GM19035 (cell line): ENCODE results near the gene PPM1D.
"Not testable (repeated sequence)": the region's sequence is repeated elsewhere in the genome, so short reads cannot be mapped to it uniquely, and the experiment has no call there.

ENCODE experiments used
- ATAC-seq: cut with Tn5 transposase; IDR thresholded peaks from one replicate; pipeline ENCODE4 v1.9.1; 2021; ENCODE audit not compliant: unreplicated experiment

PPM1D gene

DNA sequence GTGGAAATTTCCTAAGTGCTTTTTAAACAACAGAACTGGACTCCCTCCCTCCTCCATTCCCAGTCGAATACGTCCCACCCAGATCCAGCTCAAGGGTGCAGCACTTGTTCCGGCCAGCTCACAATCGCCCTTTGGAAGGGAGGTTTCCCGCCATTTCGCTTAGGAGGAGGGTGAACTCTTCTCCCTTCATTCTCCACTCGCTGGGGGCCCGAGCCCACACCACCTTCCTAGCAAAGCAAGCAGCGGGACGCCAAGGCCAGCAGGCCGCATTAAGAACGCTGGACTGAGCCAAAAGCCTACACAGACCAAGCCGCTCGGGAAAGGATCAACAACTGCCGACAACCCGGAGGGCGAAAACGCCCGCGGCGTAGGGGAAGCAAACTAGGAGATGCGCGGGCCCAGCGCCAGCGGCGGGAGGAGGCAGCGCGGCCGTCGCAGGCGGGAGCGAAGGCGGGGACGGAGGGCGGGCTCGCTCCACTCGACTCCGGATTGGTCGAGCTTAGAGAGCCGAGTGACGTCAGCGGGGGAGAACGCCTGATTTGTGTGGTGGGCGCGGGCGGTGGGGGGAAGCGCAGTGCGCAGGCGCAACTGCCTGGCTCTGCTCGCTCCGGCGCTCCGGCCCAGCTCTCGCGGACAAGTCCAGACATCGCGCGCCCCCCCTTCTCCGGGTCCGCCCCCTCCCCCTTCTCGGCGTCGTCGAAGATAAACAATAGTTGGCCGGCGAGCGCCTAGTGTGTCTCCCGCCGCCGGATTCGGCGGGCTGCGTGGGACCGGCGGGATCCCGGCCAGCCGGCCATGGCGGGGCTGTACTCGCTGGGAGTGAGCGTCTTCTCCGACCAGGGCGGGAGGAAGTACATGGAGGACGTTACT, at the start of gene PPM1D:
TSS of gene PPM1D (plus strand) at position 574 of the 870 bp plus-strand sequence. CDS start at position 796, 222 bp downstream.
- ATAC-seq: peak; percentile 89

DNA sequence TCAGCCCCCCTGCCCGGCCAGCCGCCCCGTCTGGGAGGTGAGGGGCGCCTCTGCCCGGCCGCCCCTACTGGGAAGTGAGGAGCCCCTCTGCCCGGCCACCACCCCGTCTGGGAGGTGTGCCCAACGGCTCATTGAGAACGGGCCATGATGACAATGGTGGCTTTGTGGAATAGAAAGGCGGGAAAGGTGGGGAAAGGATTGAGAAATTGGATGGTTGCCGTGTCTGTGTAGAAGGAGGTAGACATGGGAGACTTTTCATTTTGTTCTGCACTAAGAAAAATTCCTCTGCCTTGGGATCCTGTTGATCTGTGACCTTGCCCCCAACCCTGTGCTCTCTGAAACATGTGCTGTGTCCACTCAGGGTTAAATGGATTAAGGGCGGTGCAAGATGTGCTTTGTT, 47.7 kb upstream of the PPM1D start:
- not testable (repeated sequence) for ATAC-seq

DNA sequence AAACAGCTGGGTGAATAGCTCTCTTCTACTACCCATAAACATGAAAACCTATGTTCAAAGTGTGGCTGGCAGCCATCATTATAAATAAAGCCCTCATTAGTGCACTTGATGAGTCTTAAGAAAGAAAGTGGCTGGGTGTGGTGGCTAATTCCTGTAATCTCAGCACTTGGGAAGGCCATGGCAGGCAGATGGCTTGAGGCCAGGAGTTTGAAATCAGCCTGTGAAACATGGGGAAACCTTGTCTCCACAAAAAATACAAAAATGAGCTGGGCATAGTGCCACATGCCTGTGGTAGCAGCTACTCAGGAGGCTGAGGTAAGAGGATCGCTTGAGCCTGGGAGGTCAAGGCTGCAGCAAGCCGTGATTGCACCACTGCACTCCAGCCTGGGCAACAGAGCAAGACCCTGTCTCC, 45.6 kb upstream of the PPM1D start:
- ATAC-seq: no peak

DNA sequence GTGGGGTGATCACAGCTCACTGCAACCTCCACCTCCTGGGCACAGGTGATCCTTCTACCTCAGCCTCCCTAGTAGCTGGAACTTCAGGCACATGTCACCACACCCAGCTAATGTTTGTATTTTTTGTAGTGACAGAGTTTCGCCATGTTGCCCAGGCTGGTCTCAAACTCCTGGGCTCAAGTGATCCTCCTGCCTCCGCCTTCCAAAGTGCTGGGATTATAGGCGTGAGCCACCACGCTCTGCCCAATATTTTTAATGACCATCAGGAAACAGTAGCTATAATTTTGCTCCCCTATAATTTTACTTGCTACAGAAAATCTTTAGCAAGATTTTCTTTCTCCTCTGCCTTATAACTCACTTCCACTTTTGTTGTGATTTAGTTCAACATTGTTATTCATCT, 44.2 kb upstream of the PPM1D start:
- no peak for ATAC-seq

DNA sequence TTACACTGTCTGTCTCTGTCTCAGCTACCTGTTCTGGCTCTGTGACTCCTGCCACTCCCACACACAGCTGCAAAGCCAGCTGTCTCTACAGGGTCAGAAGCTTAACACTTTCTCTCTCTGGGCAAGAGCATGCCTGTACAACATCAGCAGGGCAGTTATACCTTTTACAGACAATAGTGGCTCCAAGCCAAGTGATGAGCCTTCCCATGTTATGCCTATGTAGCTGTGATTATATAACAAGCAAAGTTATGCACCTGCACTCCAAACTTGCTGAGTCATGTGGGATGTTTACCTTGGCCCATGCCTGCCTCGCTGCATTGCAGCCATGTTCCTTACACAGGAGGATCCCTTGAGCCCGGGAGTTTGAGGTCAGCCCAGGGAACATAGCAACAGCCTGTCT, 42.2 kb upstream of the PPM1D start:
- no peak for ATAC-seq

DNA sequence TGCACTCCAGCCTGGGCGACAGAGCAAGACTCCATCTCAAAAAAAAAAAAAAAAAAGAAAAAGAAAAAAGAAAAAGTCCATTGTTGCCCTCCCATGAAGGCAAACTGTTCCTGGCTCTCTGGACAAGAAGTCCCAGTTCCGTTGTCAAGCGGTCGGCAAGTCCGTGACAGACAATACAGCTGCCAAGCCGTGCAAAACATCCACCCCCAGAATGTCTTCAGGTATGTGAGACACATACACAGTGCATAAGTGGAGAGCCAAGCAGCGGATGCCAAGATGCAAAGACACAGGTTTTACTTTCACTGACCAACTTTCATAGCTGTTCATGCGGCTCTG, 40.4 kb upstream of the PPM1D start:
- no peak for ATAC-seq

DNA sequence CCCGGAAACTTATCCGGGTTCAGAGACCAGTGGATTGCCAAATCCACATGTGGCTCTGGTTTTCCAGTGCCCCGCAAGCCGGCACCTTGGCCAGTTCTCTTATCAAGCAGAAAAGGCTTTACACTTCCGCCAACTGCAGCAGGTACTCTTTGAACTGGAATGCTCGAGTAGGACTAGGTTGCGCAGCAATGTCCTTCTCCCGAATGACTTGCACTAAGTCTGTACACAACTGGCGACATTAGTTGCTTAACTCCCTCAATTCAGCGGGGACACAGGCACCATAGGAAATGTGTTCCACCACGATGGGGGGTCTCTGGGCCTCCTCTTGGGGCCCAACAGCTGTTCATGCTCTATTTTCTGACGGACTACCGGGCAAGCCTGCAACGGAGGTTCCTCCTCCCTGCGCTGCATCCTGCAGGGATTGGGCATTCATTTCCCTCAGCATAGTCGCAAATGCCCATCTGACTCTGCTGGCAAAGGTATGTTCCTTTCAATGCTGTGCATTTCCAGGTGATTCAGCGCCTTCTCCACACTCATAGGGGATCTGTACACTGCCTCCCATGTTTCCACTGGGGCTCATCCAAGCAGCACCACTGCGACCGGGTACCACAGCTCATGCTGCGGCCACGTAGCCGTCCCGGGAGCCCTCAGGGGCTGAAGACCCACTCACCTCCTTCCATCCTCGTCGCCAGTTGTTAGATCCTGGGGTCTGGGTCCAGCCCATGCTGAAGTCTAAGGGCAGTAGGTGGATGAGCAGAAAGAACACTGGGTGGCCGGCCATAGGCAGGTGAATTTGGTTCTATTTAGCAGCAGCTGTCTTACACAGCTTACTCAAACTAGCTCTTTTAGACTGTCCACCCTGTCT, 39.8 kb upstream of the PPM1D start:
- no peak for ATAC-seq

DNA sequence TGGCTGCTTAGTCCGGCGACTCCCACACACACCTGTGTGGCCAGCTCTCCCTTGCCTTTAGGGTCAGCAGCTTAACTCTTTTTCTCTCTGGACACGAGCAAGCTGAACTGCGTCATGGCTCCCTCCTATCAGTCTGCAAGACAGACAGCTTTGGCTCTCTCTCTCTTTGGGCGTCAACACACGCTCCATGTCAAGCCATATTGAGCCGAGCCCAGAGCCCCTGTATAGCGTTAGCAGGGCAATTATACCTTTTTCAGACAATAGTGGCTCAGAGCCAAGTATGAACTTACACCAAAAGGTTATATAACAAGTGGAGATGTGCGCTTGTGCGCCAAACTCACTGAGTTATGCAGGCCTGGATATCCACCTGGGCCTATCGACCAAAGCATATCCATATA, 39.1 kb upstream of the PPM1D start:
- ATAC-seq: no peak

DNA sequence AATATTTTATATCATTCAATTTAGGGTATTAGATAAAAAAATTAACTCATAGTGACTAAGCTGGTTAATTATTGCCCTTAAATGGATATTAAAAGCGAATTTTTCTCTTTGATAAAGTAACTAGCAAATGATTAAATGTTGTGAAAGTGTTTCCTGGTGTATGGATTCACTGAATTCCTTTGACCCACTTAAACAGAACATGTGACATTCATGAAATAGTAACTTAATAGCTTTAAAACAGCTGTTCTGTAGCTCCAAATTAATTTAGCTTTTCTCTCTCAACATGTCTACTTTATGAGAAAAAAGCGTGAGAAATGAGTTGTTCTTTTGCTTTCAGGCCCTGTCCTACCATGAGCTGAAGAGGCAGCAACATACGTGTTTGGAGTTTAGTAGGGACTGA, 37.6 kb upstream of the PPM1D start:
- no peak for ATAC-seq

DNA sequence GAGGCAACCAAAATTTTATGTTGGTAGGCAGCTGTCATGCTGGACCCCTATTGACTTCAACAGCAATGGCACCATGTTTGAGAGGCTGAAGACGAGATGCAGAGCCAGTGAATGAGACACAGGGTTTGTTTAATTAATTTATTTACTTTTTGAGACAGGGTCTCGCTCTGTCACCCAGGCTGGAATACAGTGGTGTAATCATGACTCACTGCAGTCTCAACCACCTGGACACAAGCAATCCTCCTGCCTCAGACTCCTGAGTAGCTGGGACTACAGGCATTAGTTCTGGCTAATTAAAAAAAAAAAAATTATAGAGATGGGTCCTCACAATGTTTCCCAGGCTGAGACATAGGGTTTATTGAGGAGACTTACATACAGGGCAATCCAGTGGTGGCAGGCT, 36.2 kb upstream of the PPM1D start:
- no peak for ATAC-seq

DNA sequence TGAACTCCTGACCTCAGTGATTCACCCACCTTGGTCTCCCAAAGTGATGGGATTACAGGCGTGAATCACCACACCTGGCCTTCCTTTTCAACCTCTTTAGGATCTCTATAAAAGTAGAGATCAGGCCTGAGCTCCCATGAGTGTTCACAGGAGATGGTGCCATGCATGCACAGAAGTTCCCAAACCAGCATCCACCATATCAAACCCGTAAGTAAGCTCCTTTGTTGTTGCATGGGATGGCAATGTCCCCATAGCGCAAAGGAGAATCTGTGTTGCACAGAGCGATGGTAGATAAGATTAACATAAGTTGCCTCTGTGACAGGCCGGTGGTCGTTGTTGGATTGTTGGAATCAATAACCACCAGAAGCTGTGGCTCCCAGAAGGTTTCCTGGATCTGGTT, 34.8 kb upstream of the PPM1D start:
- ATAC-seq: no peak

DNA sequence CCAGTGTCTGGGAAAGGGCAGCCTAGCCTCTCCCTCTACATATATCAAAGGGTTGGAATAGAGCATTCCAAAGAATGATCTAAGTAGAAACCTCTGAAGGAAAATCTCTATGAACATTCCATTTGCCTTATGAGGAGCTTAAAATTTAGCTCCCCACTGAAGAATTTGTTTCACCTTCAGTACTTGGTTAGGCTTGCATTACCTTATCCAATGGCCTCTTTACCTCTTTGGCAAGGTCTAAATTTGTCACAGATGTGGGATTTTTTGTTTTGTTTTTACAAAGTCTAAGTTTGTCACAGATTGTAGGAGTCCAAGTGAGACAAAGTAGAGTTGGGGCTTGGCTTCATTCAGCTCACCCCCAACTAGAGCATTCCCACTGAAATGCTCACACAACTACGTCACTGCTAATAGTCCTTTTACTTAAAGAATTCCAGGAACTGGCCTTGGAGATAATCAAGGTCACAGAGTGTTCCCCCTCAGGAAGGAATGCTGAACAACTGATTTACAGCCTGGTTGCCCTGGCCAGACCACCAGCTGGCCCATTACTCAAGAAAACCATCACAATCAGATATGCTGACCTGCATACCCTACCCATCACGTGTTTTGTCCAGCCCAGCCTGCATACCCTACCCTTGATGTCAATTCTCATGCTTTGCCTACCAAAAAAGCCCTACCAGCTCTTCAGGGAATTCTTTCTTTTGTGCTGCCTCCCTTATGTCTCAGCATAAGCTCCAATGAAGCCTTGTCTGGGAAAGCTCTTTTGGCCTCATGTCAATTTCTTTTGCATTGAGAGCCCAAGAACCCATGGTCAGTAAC, 26.5 kb upstream of the PPM1D start:
- no peak for ATAC-seq

DNA sequence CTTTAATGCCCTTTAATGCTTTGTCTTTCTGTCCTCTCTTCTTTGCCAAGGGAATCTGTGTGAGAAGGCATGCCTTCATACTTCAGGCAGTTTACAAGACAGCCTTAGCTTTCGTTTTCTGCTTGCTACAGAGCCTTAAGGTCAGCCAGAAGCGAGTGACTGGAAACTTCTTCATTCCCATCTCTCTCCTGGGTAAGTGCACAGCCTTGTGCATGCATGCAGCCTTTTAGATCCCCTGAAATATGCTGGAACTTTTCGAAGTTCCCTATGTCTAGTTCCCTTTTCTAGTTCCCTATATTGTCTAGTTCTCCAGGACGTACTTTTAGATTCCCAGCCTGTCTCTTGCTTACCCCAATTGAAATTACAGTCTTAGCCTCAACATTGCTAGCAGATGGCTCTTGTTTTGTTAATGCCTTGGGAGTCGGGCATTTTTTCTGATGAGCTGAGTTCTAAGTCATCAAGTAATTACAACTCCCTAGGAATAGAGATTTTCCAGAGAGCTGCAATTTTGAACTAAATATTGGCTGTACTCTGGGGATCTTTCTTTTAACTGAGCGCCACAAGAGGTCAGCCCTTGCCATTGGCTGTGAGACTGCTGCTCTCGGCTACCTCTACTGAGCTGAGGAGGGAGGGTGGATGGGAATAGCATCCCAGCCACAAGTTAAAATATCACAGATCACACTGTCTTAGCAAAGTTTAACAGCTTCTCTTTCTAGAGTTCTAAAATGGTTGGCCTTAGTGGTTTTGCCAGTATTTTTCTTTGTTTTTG, 22.7 kb upstream of the PPM1D start:
- peak; percentile 71 for ATAC-seq

DNA sequence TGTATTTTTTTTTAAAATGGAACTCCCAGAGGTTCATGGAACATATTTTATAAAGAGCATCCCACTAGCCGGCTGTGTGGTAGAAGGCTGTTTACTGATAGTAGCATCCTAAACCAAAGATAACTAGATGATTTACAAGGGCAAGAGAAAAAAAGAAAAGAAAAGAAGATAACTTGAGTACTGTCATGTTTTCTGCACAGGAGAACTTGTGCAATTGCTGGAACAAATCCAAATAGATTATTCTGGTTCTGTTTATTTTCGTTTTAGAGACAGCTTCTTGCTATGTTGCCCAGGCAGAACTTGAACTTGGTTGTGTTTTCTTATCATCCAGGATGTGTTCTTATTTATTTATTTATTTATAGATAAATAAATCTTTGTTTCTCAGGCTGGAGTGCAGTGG, 20.9 kb upstream of the PPM1D start:
- ATAC-seq: no peak

DNA sequence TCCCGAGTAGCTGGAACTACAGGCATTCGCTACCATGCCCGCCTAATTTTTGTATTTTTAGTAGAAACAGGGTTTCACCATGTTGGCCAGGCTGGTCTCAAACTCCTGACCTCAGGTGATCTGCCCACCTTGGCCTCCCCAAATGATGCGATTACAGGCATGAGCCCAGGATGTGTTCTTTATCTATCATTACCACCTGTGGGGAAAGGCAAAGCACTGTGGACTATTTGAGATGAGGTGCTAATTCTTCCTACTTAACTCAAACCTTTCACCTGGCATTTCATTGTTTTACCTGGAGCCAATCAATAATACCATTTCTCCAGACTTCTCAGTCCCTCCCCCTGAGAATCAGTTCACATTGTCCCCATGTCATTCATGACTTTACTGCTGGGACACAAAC, 20.4 kb upstream of the PPM1D start:
- no peak for ATAC-seq

DNA sequence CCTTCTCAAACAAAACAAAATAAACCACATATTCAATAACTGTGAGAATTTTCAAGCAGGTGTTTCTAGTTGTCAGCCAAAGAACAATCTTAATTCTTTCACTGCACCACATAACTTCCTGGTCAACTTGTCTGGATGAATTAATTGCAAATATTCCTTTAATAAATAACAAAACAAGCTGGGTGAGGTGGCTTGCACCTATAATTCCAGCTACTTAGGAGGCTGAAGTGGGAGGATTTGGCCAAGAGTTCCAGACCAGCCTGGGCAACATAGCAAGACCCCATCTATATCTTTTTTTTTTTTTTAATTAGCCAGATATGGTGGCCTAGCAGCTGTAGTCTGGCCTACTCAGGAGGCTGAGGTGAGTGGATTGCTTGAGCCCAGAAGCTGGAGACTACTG, 17.0 kb upstream of the PPM1D start:
- ATAC-seq: no peak

DNA sequence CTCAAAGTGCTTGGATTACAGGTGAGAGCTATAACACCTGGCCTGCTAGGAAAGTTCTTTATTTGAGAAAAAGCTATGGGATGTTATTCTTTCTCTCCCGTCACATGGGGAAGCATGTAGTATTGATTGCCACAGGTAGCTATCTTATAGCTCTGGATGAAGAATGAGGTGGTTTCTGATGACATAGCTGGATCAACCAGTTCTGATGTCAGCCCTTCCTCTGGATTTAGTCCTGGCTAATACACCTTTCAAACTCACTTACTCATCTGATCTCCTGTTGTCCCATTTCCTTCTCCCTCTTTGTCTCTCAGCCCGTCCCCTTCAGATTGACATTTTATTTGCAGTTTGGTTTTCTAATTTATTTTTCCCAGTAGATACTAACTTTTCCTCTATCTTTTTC, 14.1 kb upstream of the PPM1D start:
- ATAC-seq: no peak

DNA sequence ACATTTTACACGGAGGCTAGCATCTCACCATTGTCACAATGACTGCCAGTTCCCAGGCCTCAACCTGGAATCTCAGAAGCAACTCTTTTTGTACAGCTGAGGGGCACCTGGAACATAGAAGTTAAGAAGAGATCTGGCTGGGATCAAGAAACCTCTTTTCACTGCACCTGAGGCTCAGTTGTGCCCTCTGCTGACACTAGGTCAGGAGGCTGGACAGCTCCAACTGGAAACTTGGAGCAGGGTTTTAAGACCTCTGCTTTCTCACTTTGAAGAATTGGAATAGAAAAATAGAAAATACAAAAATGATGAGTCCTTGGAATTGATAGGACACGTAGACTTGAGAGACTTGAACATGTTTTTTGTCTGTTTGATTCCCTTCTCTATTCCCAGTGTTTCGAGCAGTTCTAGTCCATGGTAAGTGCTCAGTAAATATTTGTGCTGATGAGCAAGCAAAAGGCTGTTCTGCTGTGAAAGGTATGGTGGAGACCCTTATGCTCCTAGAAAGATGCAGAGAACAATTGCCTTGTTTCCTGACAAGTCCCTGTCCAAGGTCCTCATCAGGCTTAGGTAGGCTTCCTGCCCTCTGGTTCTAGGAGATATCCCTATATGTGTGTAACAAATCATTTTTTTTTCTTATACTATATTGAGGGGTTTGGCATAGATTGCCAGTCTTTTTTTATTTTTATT, 13.6 kb upstream of the PPM1D start:
- no peak for ATAC-seq

DNA sequence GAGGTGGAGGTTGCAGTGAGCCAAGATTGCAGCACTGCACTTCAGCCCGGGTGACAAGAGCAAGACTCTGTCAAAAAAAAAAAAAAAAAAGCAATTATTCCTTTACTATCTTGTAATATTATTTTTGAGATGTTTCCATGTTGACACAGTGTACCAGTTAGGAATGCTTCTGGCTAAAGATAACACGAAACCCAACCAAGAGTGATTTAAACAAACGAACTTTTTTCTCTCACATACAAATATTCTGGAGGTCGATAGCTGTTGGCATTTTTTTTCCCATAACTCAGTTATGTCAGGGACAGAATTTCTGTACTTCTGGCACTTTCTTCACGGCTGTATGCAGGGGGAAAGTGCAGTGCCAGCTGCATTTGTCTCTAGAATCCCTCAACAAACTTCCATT, 9.9 kb upstream of the PPM1D start:
- no peak for ATAC-seq

DNA sequence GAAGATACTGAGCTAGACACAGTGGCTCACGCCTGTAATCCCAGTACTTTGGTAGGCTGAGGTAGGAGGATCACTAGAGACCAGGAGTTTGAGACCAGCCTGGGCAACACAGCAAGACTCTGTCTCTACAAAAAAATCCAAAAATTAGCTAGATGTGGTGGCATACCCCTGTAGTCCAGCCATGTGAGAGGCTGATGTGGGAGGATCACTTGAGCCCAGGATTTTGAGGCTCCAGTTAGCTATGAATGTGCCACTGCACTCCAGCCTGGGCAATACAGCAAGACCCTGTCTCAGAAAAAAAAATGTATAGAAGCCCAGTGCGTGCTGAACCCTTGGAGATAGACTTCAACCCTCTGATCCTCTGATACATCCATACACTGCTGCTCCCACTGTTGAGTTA, 7.2 kb upstream of the PPM1D start:
- no peak for ATAC-seq
